Activated T-cell treated with anti-CD3 and anti-CD28 coated beads, Interleukin-2, amount 50 U/mL, for 48 hours (primary cell): ENCODE measurements around the gene SERPINA9.

Source experiments
- DNase-seq, 2 experiments: peaks; one replicate each; pipeline ENCODE4 v3.0.0-alpha.2; 2020

SERPINA9 gene

GRCh38 chr14:94461526-94462218 lies 14.3 kb downstream of the SERPINA9 start:
- DNase-seq, result no peak

GRCh38 chr14:94460631-94461416 lies 15.2 kb downstream of the SERPINA9 start:
- DNase-seq, result no peak

GRCh38 chr14:94458558-94459205 lies 17.3 kb downstream of the SERPINA9 start:
- no peak for DNase-seq

GRCh38 chr14:94458096-94458495 lies 17.9 kb downstream of the SERPINA9 start:
- DNase-seq, result no peak

GRCh38 chr14:94455928-94456327 lies 20.1 kb downstream of the SERPINA9 start:
- DNase-seq, result no peak

GRCh38 chr14:94451826-94452225 lies 24.2 kb downstream of the SERPINA9 start:
- no peak for DNase-seq

GRCh38 chr14:94451091-94451771 lies 24.8 kb downstream of the SERPINA9 start:
- no peak for DNase-seq

- DNase-seq, result no peak
Observed at GRCh38 chr14:94450722-94451090, 25.3 kb downstream of the SERPINA9 start.

GRCh38 chr14:94449930-94450329 lies 26.1 kb downstream of the SERPINA9 start:
- no peak for DNase-seq

GRCh38 chr14:94448071-94448808 lies 27.8 kb downstream of the SERPINA9 start:
- no peak for DNase-seq

GRCh38 chr14:94447206-94447605 lies 28.8 kb downstream of the SERPINA9 start:
- DNase-seq, result no peak

GRCh38 chr14:94446126-94446525 lies 29.9 kb downstream of the SERPINA9 start:
- no peak for DNase-seq

- DNase-seq, result no peak
Observed at GRCh38 chr14:94445003-94445402, 31.0 kb downstream of the SERPINA9 start.

- no peak for DNase-seq
Observed at GRCh38 chr14:94441531-94442205, 34.3 kb downstream of the SERPINA9 start.

GRCh38 chr14:94441130-94441529 lies 34.9 kb downstream of the SERPINA9 start:
- no peak for DNase-seq

- no peak for DNase-seq
Observed at GRCh38 chr14:94439453-94440057, 36.4 kb downstream of the SERPINA9 start.

- DNase-seq, result no peak
Observed at GRCh38 chr14:94428610-94429009, 47.4 kb downstream of the SERPINA9 start.

GRCh38 chr14:94427016-94427613 lies 48.9 kb downstream of the SERPINA9 start:
- DNase-seq, result no peak

GRCh38 chr14:94426526-94426925 lies 49.5 kb downstream of the SERPINA9 start:
- no peak for DNase-seq

GRCh38 chr14:94424371-94424770 lies 51.6 kb downstream of the SERPINA9 start:
- DNase-seq, result no peak

- peak; percentile 66 to 71 for DNase-seq
Observed at GRCh38 chr14:94423453-94424056, 52.4 kb downstream of the SERPINA9 start.
